PFSK-1 (cell line): ENCODE data around the gene ACOT9.

ENCODE experiments used
- FOXP2 ChIP-seq: optimal IDR thresholded peaks from 2 replicates; pipeline ENCODE3; 2011; ENCODE audit warnings: borderline replicate concordance, control low read depth, inconsistent platforms; ENCODE audit not compliant: insufficient read depth; ENCODE audit errors: extremely low read length, extremely low read depth
- POLR2AphosphoS5 ChIP-seq: IDR thresholded peaks from 2 replicates; pipeline ENCODE4 v1.6.1; 2012; ENCODE audit warnings: low read depth, mild to moderate bottlenecking, control low read depth, low read length, moderate library complexity
- TAF1 ChIP-seq: IDR thresholded peaks from 2 replicates; pipeline ENCODE4 v1.6.1; 2012; ENCODE audit warnings: low read length, control low read depth, borderline replicate concordance; ENCODE audit not compliant: insufficient read depth

DNA sequence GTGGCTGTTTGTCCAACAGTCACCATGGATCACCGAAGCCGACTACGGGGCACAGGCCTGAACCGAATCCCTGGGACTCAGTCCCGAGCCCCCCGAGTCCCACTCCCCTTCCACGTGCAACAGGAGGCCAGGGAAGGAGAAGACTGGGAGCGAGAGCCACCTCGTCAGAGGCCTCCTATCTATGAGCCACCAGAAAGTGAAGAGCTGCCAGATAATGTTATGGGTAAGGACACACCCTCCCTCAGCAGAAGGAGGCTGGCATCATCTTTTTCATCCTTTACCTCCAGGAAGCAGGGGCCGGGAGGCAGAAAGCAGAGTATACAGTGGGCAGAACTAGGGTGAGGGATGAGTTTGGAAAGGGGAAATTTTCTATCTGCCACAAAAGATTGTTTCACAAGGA is 78.6 kb downstream of the ACOT9 start:
- no peak for TF ChIP-seq POLR2AphosphoS5
- no peak for TF ChIP-seq FOXP2
- no peak for TF ChIP-seq TAF1
